Pons (tissue), 1 donor: ENCODE results near the gene ACTBL2.
"Not testable (repeated sequence)": the region's sequence is repeated elsewhere in the genome, so short reads cannot be mapped to it uniquely, and the experiment has no call there.

Source experiments
- DNase-seq: peaks from one replicate; pipeline ENCODE4 v3.0.0-alpha.2; 2016; ENCODE audit warnings: low spot score

The ACTBL2 gene

DNA sequence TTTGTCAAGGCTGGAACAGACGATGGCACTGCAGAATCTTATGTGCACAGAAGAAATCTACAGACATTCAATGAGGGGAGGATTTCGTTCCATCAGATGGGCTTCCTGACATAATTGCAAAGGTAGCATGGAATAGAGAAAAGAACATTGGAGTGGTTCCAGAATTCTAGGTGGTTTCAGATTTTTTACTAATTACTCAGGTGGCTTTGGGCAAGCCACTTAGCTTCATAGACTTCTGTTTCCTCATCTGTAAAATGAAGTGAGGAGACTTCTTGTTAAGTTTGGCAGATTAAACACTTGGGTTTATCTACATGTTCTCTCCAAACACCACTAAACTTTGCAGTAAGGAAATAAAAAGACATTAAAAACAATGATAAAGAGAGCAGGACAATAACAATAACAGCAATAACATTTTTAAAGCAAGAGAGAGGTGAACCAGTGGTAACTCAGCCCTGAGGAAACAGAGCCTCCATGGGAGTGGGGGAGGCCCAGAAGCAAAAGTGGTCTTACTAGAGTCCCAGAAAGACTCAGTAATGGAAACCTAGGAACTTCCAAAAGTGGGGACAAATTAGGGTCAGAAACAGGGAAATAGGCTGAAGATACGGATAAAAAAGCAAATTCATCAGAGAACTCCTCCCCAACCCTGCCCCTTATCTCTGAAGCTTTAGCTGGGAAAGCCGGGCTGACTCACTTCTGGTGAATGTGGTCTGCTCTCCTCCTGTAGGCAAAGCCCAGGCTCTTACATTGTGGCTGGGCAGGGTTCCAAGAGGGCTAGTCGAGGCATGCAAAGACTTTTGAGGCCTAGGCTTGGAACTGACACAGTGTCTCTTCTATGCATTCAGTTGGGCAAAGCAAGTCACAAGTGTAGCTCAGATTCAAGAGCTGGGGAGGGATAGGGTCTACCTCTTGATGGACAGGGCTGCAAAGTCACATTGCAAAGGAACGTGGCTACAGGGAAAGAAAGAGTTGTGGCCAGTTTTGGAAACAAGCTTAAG, 11.8 kb upstream of the ACTBL2 start:
- DNase-seq = no peak

DNA sequence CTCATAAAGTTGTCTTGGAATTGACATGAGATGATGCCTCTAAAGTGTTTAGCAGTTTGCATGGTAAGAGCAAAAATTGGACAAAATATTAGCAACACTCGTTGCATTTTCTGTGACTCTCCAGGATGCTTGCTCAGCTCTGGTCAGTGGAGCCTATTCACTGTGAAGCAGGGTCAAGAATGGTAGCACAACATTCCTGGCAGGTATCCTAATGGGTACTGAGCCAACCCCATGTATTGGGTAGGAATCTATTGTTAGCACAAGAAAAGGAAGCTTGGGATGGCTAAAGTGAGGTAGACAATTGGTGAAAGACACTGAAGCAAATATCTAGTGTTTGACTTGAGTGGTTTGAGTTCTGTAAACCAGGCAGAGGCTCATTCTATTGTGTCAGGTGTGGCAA, 10.4 kb upstream of the ACTBL2 start:
- DNase-seq = peak; percentile 3

GRCh38 chr5:57492632-57493031, 10.0 kb upstream of the ACTBL2 start:
- DNase-seq = no peak

- DNase-seq = no peak
Measured at GRCh38 chr5:57491369-57491965, 8.9 kb upstream of the ACTBL2 start.

DNA sequence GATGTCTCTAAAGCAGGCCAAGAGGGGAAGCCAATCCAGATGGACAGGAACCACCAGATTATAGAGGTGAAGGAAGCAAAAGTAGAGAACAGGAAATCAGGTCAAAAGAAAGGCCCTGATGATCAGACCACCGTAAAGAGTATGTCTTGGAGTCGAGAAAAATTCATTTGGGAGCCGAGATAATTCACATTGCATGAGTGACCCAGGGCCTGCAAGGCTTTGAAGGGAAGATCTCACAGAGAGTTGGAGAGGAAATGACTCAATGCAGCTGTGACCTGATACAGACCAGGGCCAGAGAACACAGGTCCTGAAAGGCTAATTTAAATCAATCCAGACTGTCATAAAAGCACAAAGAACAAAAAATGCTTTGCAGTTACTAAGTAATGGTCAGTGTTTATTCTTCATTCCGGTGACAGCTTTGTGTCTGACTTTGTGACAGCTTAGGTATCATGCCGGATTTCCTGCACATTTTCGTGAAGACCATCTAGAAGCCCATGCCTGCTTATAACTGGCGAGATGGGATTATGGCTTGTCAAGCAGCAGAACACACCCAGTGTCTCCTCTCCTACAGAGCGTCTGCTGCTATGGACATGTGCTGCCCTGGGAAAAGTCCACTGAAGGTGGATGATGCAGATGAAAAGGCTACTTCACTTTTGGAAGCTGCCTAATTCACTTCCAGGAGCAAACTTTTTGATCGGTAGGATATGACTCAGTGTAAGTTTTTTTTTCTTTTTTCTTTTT, 5.8 kb upstream of the ACTBL2 start:
- DNase-seq = no peak

GRCh38 chr5:57486027-57486602, 3.5 kb upstream of the ACTBL2 start:
- DNase-seq = no peak

DNA sequence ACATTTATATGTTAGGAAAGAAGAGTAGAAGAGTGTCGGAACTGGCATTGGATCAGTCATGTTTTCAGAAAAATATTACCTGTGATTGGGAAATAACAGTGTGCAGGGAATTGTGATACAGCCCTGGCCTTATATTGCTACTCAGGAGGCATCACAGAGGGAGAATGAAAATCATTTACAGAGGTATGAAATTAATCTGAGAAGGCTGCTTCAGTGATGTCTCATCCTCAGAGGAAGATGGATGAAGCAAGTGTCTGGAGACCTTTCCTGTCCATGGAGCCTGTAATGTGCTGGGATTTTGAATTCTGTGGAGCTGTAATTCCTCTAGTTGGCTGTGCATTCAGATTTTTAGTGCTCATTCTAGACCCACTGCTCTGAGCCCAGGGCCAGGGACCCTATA, 3.8 kb downstream of the ACTBL2 start:
- DNase-seq = no peak

GRCh38 chr5:57476601-57477056, 6.0 kb downstream of the ACTBL2 start:
- no peak for DNase-seq

DNA sequence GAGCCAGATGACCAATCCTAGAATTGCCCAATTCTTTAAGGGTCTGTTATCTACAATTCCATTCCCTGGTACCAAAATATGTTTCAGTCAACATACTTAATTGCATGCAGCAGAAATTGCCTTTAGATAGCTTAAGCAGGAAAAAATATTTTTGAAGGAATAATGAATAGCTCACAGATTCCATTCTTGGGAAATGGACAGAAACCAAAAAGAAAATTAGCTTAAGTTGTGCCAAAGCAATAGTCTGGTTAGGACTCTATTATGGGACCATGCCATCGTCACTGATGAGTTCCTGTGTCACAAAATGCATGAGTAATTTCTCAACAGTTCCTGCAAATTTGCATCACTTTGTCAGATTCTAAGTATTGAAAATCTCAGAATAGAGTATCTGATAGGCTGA, 12.3 kb downstream of the ACTBL2 start:
- no peak for DNase-seq

DNA sequence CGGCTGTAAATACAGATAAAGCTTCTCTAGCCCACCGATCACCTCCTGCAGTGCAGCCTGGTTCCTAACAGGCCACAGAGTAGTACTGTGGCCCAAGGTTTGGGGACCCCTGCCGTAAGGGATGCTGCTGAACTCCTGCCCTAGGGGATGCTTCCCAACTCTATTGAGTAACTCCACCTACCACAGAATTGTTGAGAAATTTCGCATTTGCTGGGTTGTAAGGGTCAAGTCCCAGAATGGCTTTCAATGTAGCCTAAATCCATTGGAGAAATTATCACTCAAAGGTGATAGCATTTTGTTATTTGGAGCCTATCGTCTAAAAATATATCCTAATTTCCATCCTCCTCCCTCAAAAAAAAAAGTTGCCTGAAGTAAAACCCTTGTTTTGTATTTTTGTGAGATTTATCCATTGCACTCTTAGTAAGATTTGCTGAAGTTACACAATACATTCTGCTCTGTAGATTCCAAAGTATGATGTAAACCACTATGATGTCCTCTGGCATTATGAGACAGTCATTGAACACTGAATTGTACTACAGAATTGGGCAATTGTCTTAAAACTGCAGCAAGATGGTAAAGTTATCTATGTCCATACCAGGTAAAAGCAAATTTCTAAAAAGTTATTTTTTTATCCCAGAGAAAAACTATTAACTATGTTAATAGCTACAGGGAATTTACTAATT, 14.0 kb downstream of the ACTBL2 start:
- no peak for DNase-seq

GRCh38 chr5:57466544-57466943, 16.1 kb downstream of the ACTBL2 start:
- DNase-seq = no peak

- DNase-seq = not testable (repeated sequence)
Measured at GRCh38 chr5:57460056-57460455, 22.6 kb downstream of the ACTBL2 start.

GRCh38 chr5:57458443-57458842, 24.2 kb downstream of the ACTBL2 start:
- DNase-seq = no peak

DNA sequence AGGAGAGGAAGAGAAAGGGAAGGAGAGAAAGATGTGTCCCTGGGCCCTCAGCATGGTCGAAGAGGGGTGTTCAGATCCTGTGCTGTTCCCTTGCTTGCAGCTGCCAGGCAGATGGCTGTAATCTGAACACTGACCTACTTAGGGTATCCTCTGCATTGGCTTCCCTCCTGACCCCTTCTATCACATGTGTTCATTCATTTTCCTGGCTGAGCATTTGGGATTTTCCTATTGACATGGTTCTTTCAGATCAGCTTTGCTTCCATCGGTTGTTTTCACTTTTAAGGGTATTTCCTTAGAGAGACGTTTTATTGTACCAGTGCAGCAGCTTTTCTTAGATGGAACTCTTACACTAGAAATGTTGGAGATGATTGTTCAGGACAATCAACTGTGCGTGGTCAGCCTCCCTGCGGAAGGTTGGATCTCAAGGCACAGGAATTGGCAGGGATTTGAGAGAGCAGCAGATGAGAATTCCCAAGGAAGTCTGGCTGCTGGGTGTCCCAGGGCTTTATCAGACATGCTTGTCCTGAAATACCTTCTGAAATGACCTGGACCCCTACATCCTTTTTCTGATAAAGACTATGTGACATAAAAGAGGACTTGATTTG, 26.0 kb downstream of the ACTBL2 start:
- no peak for DNase-seq

- DNase-seq = no peak
Measured at GRCh38 chr5:57455511-57456455, 26.8 kb downstream of the ACTBL2 start.

- DNase-seq = no peak
Measured at GRCh38 chr5:57454896-57455295, 27.7 kb downstream of the ACTBL2 start.

DNA sequence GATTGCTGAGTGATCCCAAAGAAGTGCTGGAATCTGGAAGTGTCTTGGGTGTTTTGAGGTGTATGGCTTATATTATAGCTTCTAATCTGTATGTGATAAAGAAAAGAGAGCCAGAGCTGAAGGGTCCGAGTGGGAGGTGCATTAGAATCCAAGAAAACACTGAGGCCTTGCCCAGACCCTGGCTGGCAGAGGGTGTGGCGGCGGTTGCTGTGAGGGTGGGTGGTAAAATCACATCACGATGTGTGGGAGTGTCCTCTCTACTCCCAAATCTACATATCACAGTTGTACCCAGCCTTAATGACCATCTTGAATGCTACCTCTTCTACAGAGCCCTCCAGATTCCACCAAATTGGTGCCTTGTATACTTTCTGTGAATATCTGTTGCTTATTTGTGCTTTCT, 28.9 kb downstream of the ACTBL2 start:
- DNase-seq = no peak

- DNase-seq = no peak
Measured at GRCh38 chr5:57452885-57453284, 29.7 kb downstream of the ACTBL2 start.

GRCh38 chr5:57450991-57451876, 31.4 kb downstream of the ACTBL2 start:
- no peak for DNase-seq
